Naive thymus-derived CD8-positive, alpha-beta T cell (primary cell): ENCODE measurements around the gene HLA-DQA1. TPM values are rescaled to one million over a fixed set of nuclear protein-coding genes. Genes with fewer than 3 reads are reported as not detected.

ENCODE experiments used
- ATAC-seq, 2 donors: fragments of 150-1000 bp; cut with Tn5 transposase in 1 of 2; sonication (Bioruptor Pico), chemical (Tn5 transposase) in 1 of 2; 1 replicate in 1 of 2; 2 replicates in 1 of 2; pipeline ENCODE4 v1.10.0; 2021; ENCODE audit warnings: mild to moderate bottlenecking in 2 of 2, moderate library complexity in 2 of 2
- POLR2A ChIA-PET: fragments of 350-600 bp; sonication (Branson Sonifier 250); formaldehyde crosslinking; loops from one replicate; lab custom pipeline; 2021; ENCODE audit warnings: antibody characterized with exemption; lab: Charles Lee
- DNase-seq, 10 donors: peaks; one replicate each; pipeline versions ENCODE4 v3.0.0 to v3.0.0-alpha.2; 2020 to 2022
- H3K27ac Mint-ChIP-seq, 10 donors: one replicate each; pipeline ENCODE4 v1.8.0; 2020 to 2022; ENCODE audit warnings: mild to moderate bottlenecking in 10 of 10, mixed read lengths in 10 of 10, moderate library complexity in 4 of 10, inconsistent platforms in 1 of 10
- H3K27me3 Mint-ChIP-seq, 5 donors: one replicate each; pipeline ENCODE4 v1.8.0; 2021 to 2022; ENCODE audit warnings: mixed read lengths in 5 of 5
- H3K36me3 Mint-ChIP-seq, 3 donors: one replicate each; pipeline ENCODE4 v1.8.0; 2020 to 2022; ENCODE audit warnings: mixed read lengths in 3 of 3, mild to moderate bottlenecking in 2 of 3, inconsistent platforms in 1 of 3
- H3K4me1 Mint-ChIP-seq, 4 donors: one replicate each; pipeline ENCODE4 v1.8.0; 2021 to 2022; ENCODE audit warnings: mixed read lengths in 4 of 4
- H3K4me3 Mint-ChIP-seq, 10 donors: one replicate each; pipeline ENCODE4 v1.8.0; 2020 to 2022; ENCODE audit warnings: mild to moderate bottlenecking in 10 of 10, mixed read lengths in 10 of 10, moderate library complexity in 6 of 10, inconsistent platforms in 1 of 10
- H3K9me3 Mint-ChIP-seq, 9 donors: one replicate each; pipeline ENCODE4 v1.8.0; 2020 to 2022; ENCODE audit warnings: mixed read lengths in 9 of 9, mild to moderate bottlenecking in 3 of 9, inconsistent platforms in 1 of 9, moderate library complexity in 1 of 9
- polyA plus RNA-seq, 3 donors: library from polyadenylated mRNA; unstranded; fragments of 300-500 nt; fragmentation: Illumina TruSeq; gene quantifications; one replicate each; pipeline ENCODE4 v1.2.3, GENCODE V29; 2021
- total RNA-seq, 8 experiments: library from RNA in 2 of 8; stranded (reverse) in 2 of 8; gene quantifications; one replicate each; pipeline ENCODE4 v1.2.3 and lab custom pipeline; 2021 to 2026

HLA-DQA1 gene
- total and polyA plus RNA-seq, 5 experiments from 2014 or later = 1.6 to 15.5 (median 12.4) TPM; not detected in 1

GRCh38 chr6:32608362-32608761, 28.8 kb upstream of the HLA-DQA1 start:
- DNase-seq = no peak
- peak overlapping the region in 3 of 10 donors; percentile 38 to 80 (median 39) for H3K27ac Mint-ChIP-seq
- peaks cover 0 to 12% (median 0%) of the 10 kb centered on the region in 5 donors for H3K27me3 Mint-ChIP-seq
- H3K9me3 Mint-ChIP-seq = peaks cover 0 to 12% (median 0%) of the 10 kb centered on the region in 9 donors
- no peak overlapping the region for H3K4me3 Mint-ChIP-seq
- H3K36me3 Mint-ChIP-seq = peaks cover 0 to 4% (median 0%) of the 10 kb centered on the region in 3 donors
- no peak for ATAC-seq
- peaks cover 8 to 42% (median 10%) of the 10 kb centered on the region in 4 donors for H3K4me1 Mint-ChIP-seq
- POLR2A ChIA-PET = no interaction called here

GRCh38 chr6:32609391-32609730, 27.8 kb upstream of the HLA-DQA1 start:
- ATAC-seq = no peak
- Mint-ChIP-seq H3K36me3 (no peaks in the 10 kb centered on the region), H3K4me3 (no peak overlapping the region), H3K27me3 (peaks cover 0 to 7% (median 0%) of the 10 kb centered on the region in 5 donors), H3K9me3 (peaks cover 0 to 2% (median 0%) of the 10 kb centered on the region in 9 donors), H3K27ac (peak overlapping the region in 1 of 10 donors; percentile 72), H3K4me1 (peaks cover 2 to 36% (median 4%) of the 10 kb centered on the region in 4 donors)
- no peak for DNase-seq
- POLR2A ChIA-PET = interaction anchor here (0.8 kb wide), 1 partner anchor 13 kb away, joined by 3 read pairs; no protein-coding TSS in a partner anchor

GRCh38 chr6:32609731-32610640, 27.2 kb upstream of the HLA-DQA1 start:
- Mint-ChIP-seq H3K9me3 (no peaks in the 10 kb centered on the region), H3K27ac (no peak overlapping the region), H3K4me3 (no peak overlapping the region), H3K4me1 (peaks cover 0 to 30% (median 1%) of the 10 kb centered on the region in 4 donors), H3K36me3 (no peaks in the 10 kb centered on the region), H3K27me3 (peaks cover 0 to 7% (median 0%) of the 10 kb centered on the region in 5 donors)
- peak in 9 of 10 donors; percentile 35 to 77 (median 59) for DNase-seq
- peak; percentile 80 to 99 for ATAC-seq
- POLR2A ChIA-PET = no interaction called here

- Mint-ChIP-seq H3K27ac (peak overlapping the region in 2 of 10 donors; percentile 12 to 17), H3K27me3 (peaks cover 0 to 7% (median 0%) of the 10 kb centered on the region in 5 donors), H3K9me3 (no peaks in the 10 kb centered on the region), H3K36me3 (no peaks in the 10 kb centered on the region), H3K4me3 (no peak overlapping the region), H3K4me1 (peaks cover 0 to 33% (median 1%) of the 10 kb centered on the region in 4 donors)
- ATAC-seq (no peak), DNase-seq (no peak)
- POLR2A ChIA-PET = no interaction called here
Observed at GRCh38 chr6:32610682-32611296, 26.4 kb upstream of the HLA-DQA1 start.

GRCh38 chr6:32613475-32613874, 23.7 kb upstream of the HLA-DQA1 start:
- DNase-seq (no peak), ATAC-seq (no peak)
- Mint-ChIP-seq H3K27ac (peak overlapping the region in 1 of 10 donors; percentile 49), H3K4me3 (no peak overlapping the region), H3K9me3 (peaks cover 0 to 16% (median 3%) of the 10 kb centered on the region in 9 donors), H3K4me1 (peaks cover 0 to 28% (median 1%) of the 10 kb centered on the region in 4 donors), H3K36me3 (peaks cover 0 to 6% (median 2%) of the 10 kb centered on the region in 3 donors), H3K27me3 (peaks cover 0 to 5% (median 0%) of the 10 kb centered on the region in 5 donors)
- POLR2A ChIA-PET = no interaction called here

- Mint-ChIP-seq H3K36me3 (peaks cover 0 to 6% (median 2%) of the 10 kb centered on the region in 3 donors), H3K4me1 (peaks cover 0 to 28% (median 0%) of the 10 kb centered on the region in 4 donors), H3K9me3 (peaks cover 0 to 19% (median 3%) of the 10 kb centered on the region in 9 donors), H3K27me3 (peaks cover 0 to 5% (median 0%) of the 10 kb centered on the region in 5 donors), H3K4me3 (no peak overlapping the region), H3K27ac (no peak overlapping the region)
- ATAC-seq (no peak), DNase-seq (no peak)
- POLR2A ChIA-PET = no interaction called here
Observed at GRCh38 chr6:32614366-32615081, 22.7 kb upstream of the HLA-DQA1 start.

- Mint-ChIP-seq H3K27ac (peak overlapping the region in 2 of 10 donors; percentile 16 to 36), H3K4me1 (peaks cover 0 to 26% (median under 1%) of the 10 kb centered on the region in 4 donors), H3K9me3 (peaks cover 0 to 19% (median 3%) of the 10 kb centered on the region in 9 donors), H3K4me3 (no peak overlapping the region), H3K27me3 (peaks cover 0 to 5% (median 0%) of the 10 kb centered on the region in 5 donors), H3K36me3 (peaks cover 0 to 6% (median 2%) of the 10 kb centered on the region in 3 donors)
- DNase-seq (no peak), ATAC-seq (no peak)
- POLR2A ChIA-PET = no interaction called here
Observed at GRCh38 chr6:32615885-32616532, 21.2 kb upstream of the HLA-DQA1 start.

- no peak overlapping the region for H3K27ac Mint-ChIP-seq
- ATAC-seq (no peak), DNase-seq (no peak)
- H3K4me3 Mint-ChIP-seq = no peak overlapping the region
- peaks cover 0 to 19% (median 3%) of the 10 kb centered on the region in 9 donors for H3K9me3 Mint-ChIP-seq
- POLR2A ChIA-PET = no interaction called here
- H3K4me1 Mint-ChIP-seq = peaks cover 6 to 37% (median 12%) of the 10 kb centered on the region in 4 donors
- no peaks in the 10 kb centered on the region for H3K27me3 Mint-ChIP-seq
- H3K36me3 Mint-ChIP-seq = peaks cover 0 to 6% (median 2%) of the 10 kb centered on the region in 3 donors
Observed at GRCh38 chr6:32617751-32618150, 19.5 kb upstream of the HLA-DQA1 start.

GRCh38 chr6:32621372-32621771, 15.8 kb upstream of the HLA-DQA1 start:
- no peak for ATAC-seq
- Mint-ChIP-seq H3K4me3 (no peak overlapping the region), H3K27me3 (no peaks in the 10 kb centered on the region), H3K9me3 (peaks cover 0 to 19% (median 3%) of the 10 kb centered on the region in 9 donors), H3K4me1 (peaks cover 21 to 56% (median 33%) of the 10 kb centered on the region in 4 donors), H3K27ac (peak overlapping the region in 4 of 10 donors; percentile 6 to 94 (median 43)), H3K36me3 (peaks cover 0 to 6% (median 2%) of the 10 kb centered on the region in 3 donors)
- POLR2A ChIA-PET = interaction anchor here (0.6 kb wide), 1 partner anchor 460 kb away, joined by 3 read pairs; no protein-coding TSS in a partner anchor
- no peak for DNase-seq

- Mint-ChIP-seq H3K4me1 (peaks cover 21 to 60% (median 34%) of the 10 kb centered on the region in 4 donors), H3K36me3 (peaks cover 0 to 6% (median 0%) of the 10 kb centered on the region in 3 donors), H3K4me3 (peak overlapping the region in 9 of 10 donors; percentile 29 to 68 (median 52)), H3K9me3 (peaks cover 0 to 11% (median 3%) of the 10 kb centered on the region in 9 donors), H3K27me3 (no peaks in the 10 kb centered on the region), H3K27ac (peak overlapping the region; percentile 60 to 94 (median 88))
- POLR2A ChIA-PET = interaction anchor here (0.7 to 1.7 kb wide), 5 partner anchors 12 to 42 kb away, joined by 3 to 9 read pairs (median 4); partner anchors contain the start of gene HLA-DQA1
- peak; percentile 74 to 87 for ATAC-seq
- peak; percentile 5 to 87 (median 50) for DNase-seq
Observed at GRCh38 chr6:32622545-32623401, 14.4 kb upstream of the HLA-DQA1 start.
